HEK293 (cell line): Measurements from ENCODE around the gene IFRD2.

Source experiments
- BCL11A ChIP-seq: fragments of 450-650 bp; formaldehyde crosslinking; IDR thresholded peaks from 2 replicates; pipeline ENCODE4 v1.5.1; 2016; ENCODE audit warnings: low read depth, missing biosample characterization, missing genetic modification characterization
- HOXA7 ChIP-seq: sonication (generic); formaldehyde crosslinking; IDR thresholded peaks from 2 replicates; pipeline ENCODE4 v1.8.1; 2022; ENCODE audit warnings: missing genetic modification reagents, borderline replicate concordance
- KLF1 ChIP-seq: fragments of 450-650 bp; formaldehyde crosslinking; IDR thresholded peaks from 2 replicates; pipeline ENCODE4 v1.5.1; 2016; ENCODE audit warnings: missing biosample characterization, missing genetic modification characterization
- KLF10 ChIP-seq: fragments of 450-650 bp; IDR thresholded peaks from 2 replicates; pipeline ENCODE4 v1.5.1; 2018; ENCODE audit warnings: missing biosample characterization, mild to moderate bottlenecking, missing genetic modification characterization
- OSR2 ChIP-seq: fragments of 450-650 bp; formaldehyde crosslinking; IDR thresholded peaks from 2 replicates; pipeline ENCODE4 v1.5.1; 2016; ENCODE audit warnings: missing biosample characterization, missing genetic modification characterization
- SALL2 ChIP-seq: fragments of 450-650 bp; formaldehyde crosslinking; IDR thresholded peaks from 2 replicates; pipeline ENCODE4 v1.5.0; 2017; ENCODE audit warnings: missing biosample characterization, mild to moderate bottlenecking, missing genetic modification characterization, borderline replicate concordance
- YY2 ChIP-seq: fragments of 450-650 bp; formaldehyde crosslinking; IDR thresholded peaks from 2 replicates; pipeline ENCODE4 v1.5.1; 2016; ENCODE audit warnings: missing biosample characterization, missing genetic modification characterization
- ZBTB48 ChIP-seq: fragments of 450-650 bp; formaldehyde crosslinking; IDR thresholded peaks from 2 replicates; pipeline ENCODE4 v1.5.1; 2016; ENCODE audit warnings: missing biosample characterization, missing genetic modification characterization
- ZBTB7A ChIP-seq: fragments of 450-650 bp; formaldehyde crosslinking; IDR thresholded peaks from 2 replicates; pipeline ENCODE4 v1.5.1; 2016; ENCODE audit warnings: low read depth, missing biosample characterization, missing genetic modification characterization
- ZBTB8A ChIP-seq: fragments of 450-650 bp; formaldehyde crosslinking; IDR thresholded peaks from 2 replicates; pipeline ENCODE4 v1.5.1; 2016; ENCODE audit warnings: missing biosample characterization, missing genetic modification characterization
- ZFP3 ChIP-seq: fragments of 450-650 bp; formaldehyde crosslinking; IDR thresholded peaks from 2 replicates; pipeline ENCODE4 v1.5.1; 2016; ENCODE audit warnings: low read depth, missing biosample characterization, missing genetic modification characterization
- ZFP37 ChIP-seq: fragments of 450-650 bp; formaldehyde crosslinking; IDR thresholded peaks from 2 replicates; pipeline ENCODE4 v1.5.1; 2016; ENCODE audit warnings: missing biosample characterization, missing genetic modification characterization
- ZIC2 ChIP-seq: fragments of 450-650 bp; formaldehyde crosslinking; IDR thresholded peaks from 2 replicates; pipeline ENCODE4 v1.5.1; 2016; ENCODE audit warnings: missing biosample characterization, missing genetic modification characterization
- ZNF121 ChIP-seq: fragments of 450-650 bp; formaldehyde crosslinking; IDR thresholded peaks from 2 replicates; pipeline ENCODE4 v1.5.1; 2016; ENCODE audit warnings: missing biosample characterization, missing genetic modification characterization
- ZNF138 ChIP-seq: fragments of 450-650 bp; formaldehyde crosslinking; IDR thresholded peaks from 2 replicates; pipeline ENCODE4 v1.5.1; 2016; ENCODE audit warnings: missing biosample characterization, missing genetic modification characterization, borderline replicate concordance
- ZNF140 ChIP-seq: fragments of 450-650 bp; formaldehyde crosslinking; IDR thresholded peaks from 2 replicates; pipeline ENCODE4 v1.5.1; 2016; ENCODE audit warnings: missing biosample characterization, missing genetic modification characterization
- ZNF148 ChIP-seq: fragments of 450-650 bp; formaldehyde crosslinking; IDR thresholded peaks from 2 replicates; pipeline ENCODE4 v1.5.0; 2017; ENCODE audit warnings: missing biosample characterization, missing genetic modification characterization, borderline replicate concordance
- ZNF175 ChIP-seq: fragments of 450-650 bp; formaldehyde crosslinking; IDR thresholded peaks from 2 replicates; pipeline ENCODE4 v1.5.1; 2016; ENCODE audit warnings: missing biosample characterization, missing genetic modification characterization
- ZNF19 ChIP-seq: fragments of 450-650 bp; formaldehyde crosslinking; IDR thresholded peaks from 2 replicates; pipeline ENCODE4; 2016; ENCODE audit warnings: missing biosample characterization, missing genetic modification characterization, low read depth
- ZNF223 ChIP-seq: fragments of 450-650 bp; formaldehyde crosslinking; IDR thresholded peaks from 2 replicates; pipeline ENCODE4 v1.5.1; 2016; ENCODE audit warnings: missing biosample characterization, missing genetic modification characterization
- ZNF549 ChIP-seq: fragments of 450-650 bp; IDR thresholded peaks from 2 replicates; pipeline ENCODE4 v1.5.1; 2018; ENCODE audit warnings: missing biosample characterization, missing genetic modification characterization, mild to moderate bottlenecking, inconsistent platforms, moderate library complexity
- ZNF571 ChIP-seq: fragments of 450-650 bp; formaldehyde crosslinking; IDR thresholded peaks from 2 replicates; pipeline ENCODE4 v1.5.0; 2017; ENCODE audit warnings: missing biosample characterization, missing genetic modification characterization
- ZNF580 ChIP-seq: fragments of 450-650 bp; formaldehyde crosslinking; IDR thresholded peaks from 2 replicates; pipeline ENCODE4 v1.5.1; 2016; ENCODE audit warnings: missing biosample characterization, missing genetic modification characterization
- ZNF610 ChIP-seq: fragments of 450-650 bp; formaldehyde crosslinking; IDR thresholded peaks from 2 replicates; pipeline ENCODE4 v1.5.1; 2016; ENCODE audit warnings: missing biosample characterization, missing genetic modification characterization, borderline replicate concordance
- ZSCAN18 ChIP-seq: fragments of 450-650 bp; formaldehyde crosslinking; IDR thresholded peaks from 2 replicates; pipeline ENCODE4 v1.5.1; 2016; ENCODE audit warnings: missing biosample characterization, missing genetic modification characterization
- TF ChIP-seq, protein P1 (sequence below): fragments of 450-650 bp; formaldehyde crosslinking; IDR thresholded peaks from 2 replicates; pipeline ENCODE4 v1.5.1; 2016; ENCODE audit warnings: missing biosample characterization, missing genetic modification characterization
- TF ChIP-seq, protein P2 (sequence below): fragments of 450-650 bp; formaldehyde crosslinking; IDR thresholded peaks from 2 replicates; pipeline ENCODE4 v1.5.1; 2017; ENCODE audit warnings: missing biosample characterization, mild to moderate bottlenecking, missing genetic modification characterization, moderate library complexity
- TF ChIP-seq, protein P3 (sequence below): fragments of 450-650 bp; formaldehyde crosslinking; IDR thresholded peaks from 2 replicates; pipeline ENCODE4 v1.5.1; 2016; ENCODE audit warnings: missing biosample characterization, missing genetic modification characterization
- TF ChIP-seq, protein P4 (sequence below): fragments of 450-650 bp; formaldehyde crosslinking; IDR thresholded peaks from 2 replicates; pipeline ENCODE4 v1.5.1; 2016; ENCODE audit warnings: missing biosample characterization, missing genetic modification characterization

Gene IFRD2

GRCh38 chr3:50264383-50264963, 27.8 kb downstream of the IFRD2 start (continued):
- TF ChIP-seq ZNF148 (tag by site-specific recombination) (no peak), KLF10 (peak; percentile 78), HOXA7 (CRISPR knock-in tag) (no peak), KLF1 (peak; percentile 83), ZFP3 (tag by site-specific recombination) (no peak), ZNF549 (tag by site-specific recombination) (no peak), ZNF610 (tag by site-specific recombination) (no peak), ZFP37 (tag by site-specific recombination) (no peak), ZNF121 (no peak), BCL11A (tag by site-specific recombination) (no peak), ZNF580 (tag by site-specific recombination) (no peak), ZBTB48 (no peak), OSR2 (peak; percentile 55; the same call in 1 of the 2 replicates), ZNF223 (no peak), ZSCAN18 (tag by site-specific recombination) (no peak), ZNF138 (no peak), SALL2 (no peak), ZBTB7A (no peak), ZBTB8A (peak; percentile 36; the same call in 1 of the 2 replicates), ZNF19 (no peak), ZNF571 (no peak), ZNF175 (tag by site-specific recombination) (no peak), ZNF140 (tag by site-specific recombination) (no peak), ZIC2 (peak; percentile 78), YY2 (tag by site-specific recombination) (no peak)
- TF ChIP-seq, protein P1, sequence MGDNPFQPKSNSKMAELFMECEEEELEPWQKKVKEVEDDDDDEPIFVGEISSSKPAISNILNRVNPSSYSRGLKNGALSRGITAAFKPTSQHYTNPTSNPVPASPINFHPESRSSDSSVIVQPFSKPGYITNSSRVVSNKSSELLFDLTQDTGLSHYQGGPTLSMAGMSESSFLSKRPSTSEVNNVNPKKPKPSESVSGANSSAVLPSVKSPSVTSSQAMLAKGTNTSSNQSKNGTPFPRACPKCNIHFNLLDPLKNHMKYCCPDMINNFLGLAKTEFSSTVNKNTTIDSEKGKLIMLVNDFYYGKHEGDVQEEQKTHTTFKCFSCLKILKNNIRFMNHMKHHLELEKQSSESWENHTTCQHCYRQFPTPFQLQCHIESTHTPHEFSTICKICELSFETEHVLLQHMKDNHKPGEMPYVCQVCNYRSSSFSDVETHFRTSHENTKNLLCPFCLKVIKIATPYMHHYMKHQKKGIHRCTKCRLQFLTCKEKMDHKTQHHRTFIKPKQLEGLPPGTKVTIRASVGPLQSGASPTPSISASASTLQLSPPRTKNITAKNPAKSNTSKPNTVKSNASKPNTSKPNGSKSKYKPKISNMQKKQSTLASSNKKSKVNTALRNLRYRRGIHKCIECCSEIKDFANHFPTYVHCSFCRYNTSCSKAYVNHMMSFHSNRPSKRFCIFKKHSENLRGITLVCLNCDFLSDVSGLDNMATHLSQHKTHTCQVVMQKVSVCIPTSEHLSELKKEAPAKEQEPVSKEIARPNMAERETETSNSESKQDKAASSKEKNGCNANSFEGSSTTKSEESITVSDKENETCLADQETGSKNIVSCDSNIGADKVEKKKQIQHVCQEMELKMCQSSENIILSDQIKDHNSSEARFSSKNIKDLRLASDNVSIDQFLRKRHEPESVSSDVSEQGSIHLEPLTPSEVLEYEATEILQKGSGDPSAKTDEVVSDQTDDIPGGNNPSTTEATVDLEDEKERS (tag by site-specific recombination) = no peak
- TF ChIP-seq, protein P2, sequence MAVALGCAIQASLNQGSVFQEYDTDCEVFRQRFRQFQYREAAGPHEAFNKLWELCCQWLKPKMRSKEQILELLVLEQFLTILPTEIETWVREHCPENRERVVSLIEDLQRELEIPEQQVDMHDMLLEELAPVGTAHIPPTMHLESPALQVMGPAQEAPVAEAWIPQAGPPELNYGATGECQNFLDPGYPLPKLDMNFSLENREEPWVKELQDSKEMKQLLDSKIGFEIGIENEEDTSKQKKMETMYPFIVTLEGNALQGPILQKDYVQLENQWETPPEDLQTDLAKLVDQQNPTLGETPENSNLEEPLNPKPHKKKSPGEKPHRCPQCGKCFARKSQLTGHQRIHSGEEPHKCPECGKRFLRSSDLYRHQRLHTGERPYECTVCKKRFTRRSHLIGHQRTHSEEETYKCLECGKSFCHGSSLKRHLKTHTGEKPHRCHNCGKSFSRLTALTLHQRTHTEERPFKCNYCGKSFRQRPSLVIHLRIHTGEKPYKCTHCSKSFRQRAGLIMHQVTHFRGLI = no peak; the same call in 1 of the 2 replicates
- TF ChIP-seq, protein P3, sequence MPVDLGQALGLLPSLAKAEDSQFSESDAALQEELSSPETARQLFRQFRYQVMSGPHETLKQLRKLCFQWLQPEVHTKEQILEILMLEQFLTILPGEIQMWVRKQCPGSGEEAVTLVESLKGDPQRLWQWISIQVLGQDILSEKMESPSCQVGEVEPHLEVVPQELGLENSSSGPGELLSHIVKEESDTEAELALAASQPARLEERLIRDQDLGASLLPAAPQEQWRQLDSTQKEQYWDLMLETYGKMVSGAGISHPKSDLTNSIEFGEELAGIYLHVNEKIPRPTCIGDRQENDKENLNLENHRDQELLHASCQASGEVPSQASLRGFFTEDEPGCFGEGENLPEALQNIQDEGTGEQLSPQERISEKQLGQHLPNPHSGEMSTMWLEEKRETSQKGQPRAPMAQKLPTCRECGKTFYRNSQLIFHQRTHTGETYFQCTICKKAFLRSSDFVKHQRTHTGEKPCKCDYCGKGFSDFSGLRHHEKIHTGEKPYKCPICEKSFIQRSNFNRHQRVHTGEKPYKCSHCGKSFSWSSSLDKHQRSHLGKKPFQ (tag by site-specific recombination) = no peak
- TF ChIP-seq, protein P4, sequence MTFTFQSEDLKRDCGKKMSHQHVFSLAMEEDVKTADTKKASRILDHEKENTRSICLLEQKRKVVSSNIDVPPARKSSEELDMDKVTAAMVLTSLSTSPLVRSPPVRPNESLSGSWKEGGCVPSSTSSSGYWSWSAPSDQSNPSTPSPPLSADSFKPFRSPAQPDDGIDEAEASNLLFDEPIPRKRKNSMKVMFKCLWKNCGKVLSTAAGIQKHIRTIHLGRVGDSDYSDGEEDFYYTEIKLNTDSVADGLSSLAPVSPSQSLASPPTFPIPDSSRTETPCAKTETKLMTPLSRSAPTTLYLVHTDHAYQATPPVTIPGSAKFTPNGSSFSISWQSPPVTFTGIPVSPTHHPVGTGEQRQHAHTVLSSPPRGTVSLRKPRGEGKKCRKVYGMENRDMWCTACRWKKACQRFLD (tag by site-specific recombination) = no peak
